HEK293 (cell line): Measurements from ENCODE around the gene TMEM260.

Experiments
- CTCF ChIA-PET: fragments of 350-600 bp; formaldehyde crosslinking; extraction: SDS; loops from one replicate; lab custom pipeline; 2021; ENCODE audit warnings: antibody characterized with exemption; lab: Yijun Ruan, JAX
- POLR2A ChIA-PET: fragments of 300-600 bp; formaldehyde crosslinking; extraction: SDS; loops from one replicate; lab custom pipeline; 2020; ENCODE audit warnings: antibody characterized with exemption, inconsistent platforms; lab: Yijun Ruan, JAX
- H3K27ac ChIP-seq: fragments of 200-500 bp; sonication (Bioruptor generic); 2 replicates; pipeline ENCODE4 v1.5.1; 2014; ENCODE audit warnings: low read depth, low read length, control low read depth, inconsistent platforms; ENCODE audit errors: extremely low read depth
- H3K36me3 ChIP-seq, 2 experiments: fragments of 200-500 bp in 1 of 2; sonication (Bioruptor generic) in 1 of 2; 1 replicate in 1 of 2; 2 replicates in 1 of 2; pipeline ENCODE4 v1.5.1; 2014 to 2017; ENCODE audit warnings: inconsistent platforms in 2 of 2, low read length in 2 of 2; ENCODE audit not compliant: control insufficient read depth in 2 of 2, insufficient read depth in 1 of 2
- H3K4me1 ChIP-seq: fragments of 200-500 bp; sonication (Bioruptor generic); 2 replicates; pipeline ENCODE4 v1.5.1; 2014; ENCODE audit warnings: mild to moderate bottlenecking, low read length, inconsistent platforms; ENCODE audit not compliant: control insufficient read depth, insufficient read depth
- H3K4me3 ChIP-seq: 2 replicates; pipeline ENCODE4 v1.5.1; 2011; ENCODE audit warnings: low read depth, mild to moderate bottlenecking, control low read depth, low read length, moderate library complexity
- H3K9me3 ChIP-seq: fragments of 200-500 bp; sonication (Bioruptor generic); 2 replicates; pipeline ENCODE4 v1.5.1; 2014; ENCODE audit warnings: low read depth, low read length, inconsistent platforms; ENCODE audit not compliant: control insufficient read depth, insufficient read depth
- FEZF1 ChIP-seq: fragments of 450-650 bp; formaldehyde crosslinking; IDR thresholded peaks from 2 replicates; pipeline ENCODE4 v1.5.1; 2016; ENCODE audit warnings: missing biosample characterization, missing genetic modification characterization
- MEIS1 ChIP-seq: sonication (generic); formaldehyde crosslinking; IDR thresholded peaks from 2 replicates; pipeline ENCODE4 v1.8.1; 2022; ENCODE audit warnings: missing genetic modification reagents, mild to moderate bottlenecking, borderline replicate concordance
- OSR2 ChIP-seq: fragments of 450-650 bp; formaldehyde crosslinking; IDR thresholded peaks from 2 replicates; pipeline ENCODE4 v1.5.1; 2016; ENCODE audit warnings: missing biosample characterization, missing genetic modification characterization
- PRDM10 ChIP-seq: fragments of 450-650 bp; formaldehyde crosslinking; IDR thresholded peaks from 2 replicates; pipeline ENCODE4 v1.5.1; 2016; ENCODE audit warnings: missing biosample characterization, missing genetic modification characterization
- PRDM6 ChIP-seq: fragments of 450-650 bp; formaldehyde crosslinking; IDR thresholded peaks from 2 replicates; pipeline ENCODE4 v1.5.1; 2017; ENCODE audit warnings: missing biosample characterization, missing genetic modification characterization
- RBAK ChIP-seq: fragments of 450-650 bp; formaldehyde crosslinking; IDR thresholded peaks from 2 replicates; pipeline ENCODE4 v1.5.1; 2016; ENCODE audit warnings: missing biosample characterization, missing genetic modification characterization
- TRIM28 ChIP-seq: IDR thresholded peaks from 2 replicates; pipeline ENCODE4 v1.6.1; 2011; ENCODE audit warnings: low read length, control low read depth, borderline replicate concordance
- ZBTB17 ChIP-seq: fragments of 450-650 bp; formaldehyde crosslinking; IDR thresholded peaks from 2 replicates; pipeline ENCODE4 v1.5.1; 2016; ENCODE audit warnings: missing biosample characterization, missing genetic modification characterization
- ZBTB21 ChIP-seq: fragments of 450-650 bp; formaldehyde crosslinking; IDR thresholded peaks from 2 replicates; pipeline ENCODE4 v1.5.1; 2017; ENCODE audit warnings: missing biosample characterization, missing genetic modification characterization
- ZBTB44 ChIP-seq: fragments of 450-650 bp; IDR thresholded peaks from 2 replicates; pipeline ENCODE4 v1.5.1; 2018; ENCODE audit warnings: missing biosample characterization, mild to moderate bottlenecking, missing genetic modification characterization
- ZEB2 ChIP-seq: fragments of 450-650 bp; formaldehyde crosslinking; IDR thresholded peaks from 2 replicates; pipeline ENCODE4 v1.5.1; 2016; ENCODE audit warnings: missing biosample characterization, missing genetic modification characterization
- ZFP41 ChIP-seq: fragments of 450-650 bp; formaldehyde crosslinking; IDR thresholded peaks from 2 replicates; pipeline ENCODE4 v1.5.1; 2016; ENCODE audit warnings: missing biosample characterization, missing genetic modification characterization, borderline replicate concordance
- ZNF2 ChIP-seq: fragments of 450-650 bp; formaldehyde crosslinking; IDR thresholded peaks from 2 replicates; pipeline ENCODE4 v1.5.1; 2016; ENCODE audit warnings: missing biosample characterization, missing genetic modification characterization
- ZNF560 ChIP-seq: fragments of 450-650 bp; formaldehyde crosslinking; IDR thresholded peaks from 2 replicates; pipeline ENCODE4 v1.5.1; 2017; ENCODE audit warnings: missing biosample characterization, missing genetic modification characterization, borderline replicate concordance
- ZNF76 ChIP-seq: fragments of 450-650 bp; formaldehyde crosslinking; IDR thresholded peaks from 2 replicates; pipeline ENCODE4; 2016; ENCODE audit warnings: low read depth, missing biosample characterization, missing genetic modification characterization, borderline replicate concordance
- ZXDB ChIP-seq: fragments of 450-650 bp; formaldehyde crosslinking; IDR thresholded peaks from 2 replicates; pipeline ENCODE4 v1.5.1; 2016; ENCODE audit warnings: missing biosample characterization, missing genetic modification characterization
- TF ChIP-seq, protein P1 (sequence below): fragments of 450-650 bp; formaldehyde crosslinking; IDR thresholded peaks from 2 replicates; pipeline ENCODE4 v1.5.1; 2017; ENCODE audit warnings: missing biosample characterization, missing genetic modification characterization
- TF ChIP-seq, protein P2 (sequence below): IDR thresholded peaks from 2 replicates; pipeline ENCODE4 v1.6.1; 2011; ENCODE audit warnings: mild to moderate bottlenecking, low read depth, low read length, borderline replicate concordance

The TMEM260 gene

DNA sequence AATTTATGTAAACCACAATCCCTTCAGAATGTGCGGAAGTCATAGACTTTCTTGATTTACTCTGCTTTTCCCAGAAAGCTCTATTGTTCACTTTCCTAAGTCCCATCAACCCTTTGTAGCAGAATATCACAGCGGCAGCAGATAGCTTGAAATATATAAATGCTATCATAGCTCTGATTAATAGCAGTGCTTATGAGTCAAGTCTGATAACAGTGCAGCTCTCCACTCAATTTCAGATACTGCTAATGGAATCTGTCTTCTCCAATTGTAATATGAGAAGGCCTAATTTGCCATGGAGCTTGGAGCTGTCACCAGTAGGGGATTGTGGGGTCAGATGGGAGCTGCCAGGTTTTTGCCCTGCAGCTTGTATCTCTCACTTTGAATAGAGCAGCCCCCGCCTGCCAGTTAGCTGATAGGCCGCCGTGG lies 10.9 kb downstream of the TMEM260 start (continued):
- TF ChIP-seq, protein P1, sequence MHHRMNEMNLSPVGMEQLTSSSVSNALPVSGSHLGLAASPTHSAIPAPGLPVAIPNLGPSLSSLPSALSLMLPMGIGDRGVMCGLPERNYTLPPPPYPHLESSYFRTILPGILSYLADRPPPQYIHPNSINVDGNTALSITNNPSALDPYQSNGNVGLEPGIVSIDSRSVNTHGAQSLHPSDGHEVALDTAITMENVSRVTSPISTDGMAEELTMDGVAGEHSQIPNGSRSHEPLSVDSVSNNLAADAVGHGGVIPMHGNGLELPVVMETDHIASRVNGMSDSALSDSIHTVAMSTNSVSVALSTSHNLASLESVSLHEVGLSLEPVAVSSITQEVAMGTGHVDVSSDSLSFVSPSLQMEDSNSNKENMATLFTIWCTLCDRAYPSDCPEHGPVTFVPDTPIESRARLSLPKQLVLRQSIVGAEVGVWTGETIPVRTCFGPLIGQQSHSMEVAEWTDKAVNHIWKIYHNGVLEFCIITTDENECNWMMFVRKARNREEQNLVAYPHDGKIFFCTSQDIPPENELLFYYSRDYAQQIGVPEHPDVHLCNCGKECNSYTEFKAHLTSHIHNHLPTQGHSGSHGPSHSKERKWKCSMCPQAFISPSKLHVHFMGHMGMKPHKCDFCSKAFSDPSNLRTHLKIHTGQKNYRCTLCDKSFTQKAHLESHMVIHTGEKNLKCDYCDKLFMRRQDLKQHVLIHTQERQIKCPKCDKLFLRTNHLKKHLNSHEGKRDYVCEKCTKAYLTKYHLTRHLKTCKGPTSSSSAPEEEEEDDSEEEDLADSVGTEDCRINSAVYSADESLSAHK (tag by site-specific recombination), result 0 out of 2 replicates have a peak, but pooled peaks have one; percentile 21
- TF ChIP-seq ZNF560 (tag by site-specific recombination) (no peak), TRIM28 (peak; percentile 72), ZNF76 (peak; percentile 47; the same call in 1 of the 2 replicates), ZBTB17 (tag by site-specific recombination) (peak; percentile 51), ZEB2 (peak; percentile 72; the same call in 1 of the 2 replicates), ZBTB21 (no peak), OSR2 (tag by site-specific recombination) (peak; percentile 86), PRDM10 (tag by site-specific recombination) (peak; percentile 56), ZBTB44 (tag by site-specific recombination) (peak; percentile 38; the same call in 1 of the 2 replicates), ZXDB (tag by site-specific recombination) (peak; percentile 89), ZFP41 (tag by site-specific recombination) (no peak)
- TF ChIP-seq, protein P2, sequence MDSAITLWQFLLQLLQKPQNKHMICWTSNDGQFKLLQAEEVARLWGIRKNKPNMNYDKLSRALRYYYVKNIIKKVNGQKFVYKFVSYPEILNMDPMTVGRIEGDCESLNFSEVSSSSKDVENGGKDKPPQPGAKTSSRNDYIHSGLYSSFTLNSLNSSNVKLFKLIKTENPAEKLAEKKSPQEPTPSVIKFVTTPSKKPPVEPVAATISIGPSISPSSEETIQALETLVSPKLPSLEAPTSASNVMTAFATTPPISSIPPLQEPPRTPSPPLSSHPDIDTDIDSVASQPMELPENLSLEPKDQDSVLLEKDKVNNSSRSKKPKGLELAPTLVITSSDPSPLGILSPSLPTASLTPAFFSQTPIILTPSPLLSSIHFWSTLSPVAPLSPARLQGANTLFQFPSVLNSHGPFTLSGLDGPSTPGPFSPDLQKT, result no peak

- H3K9me3 ChIP-seq, result no peaks in the 10 kb centered on the region
- POLR2A ChIA-PET, result no interaction called here
- TF ChIP-seq FEZF1 (tag by site-specific recombination) (peak; percentile 38), PRDM6 (tag by site-specific recombination) (peak; percentile 66), RBAK (tag by site-specific recombination) (no peak), ZNF2 (tag by site-specific recombination) (no peak), MEIS1 (no peak)
- H3K4me3 ChIP-seq, result no peak overlapping the region
- peaks cover 27% of the 10 kb centered on the region for H3K4me1 ChIP-seq
- CTCF ChIA-PET, result no interaction called here
- H3K36me3 ChIP-seq, result peaks cover 0 to 10% of the 10 kb centered on the region in 2 experiments; a peak in 2 of 3 replicates
- H3K27ac ChIP-seq, result no peak overlapping the region
Measured at GRCh38 chr14:56592746-56593544, 13.3 kb downstream of the TMEM260 start.
